Measurements from ENCODE around the gene ARHGEF25. TPM values are rescaled to one million over a fixed set of nuclear protein-coding genes. Genes with fewer than 3 reads are reported as not detected.
A peak's percentile ranks its signal among the peaks of the same experiment; 100 is the strongest.
"Not testable (repeated sequence)": the region's sequence is repeated elsewhere in the genome, so short reads cannot be mapped to it uniquely, and the experiment has no call there.

Gene ARHGEF25
- total RNA-seq = 1 to 10 TPM; 1.9 to 3.3 (median 2.4) TPM

DNA sequence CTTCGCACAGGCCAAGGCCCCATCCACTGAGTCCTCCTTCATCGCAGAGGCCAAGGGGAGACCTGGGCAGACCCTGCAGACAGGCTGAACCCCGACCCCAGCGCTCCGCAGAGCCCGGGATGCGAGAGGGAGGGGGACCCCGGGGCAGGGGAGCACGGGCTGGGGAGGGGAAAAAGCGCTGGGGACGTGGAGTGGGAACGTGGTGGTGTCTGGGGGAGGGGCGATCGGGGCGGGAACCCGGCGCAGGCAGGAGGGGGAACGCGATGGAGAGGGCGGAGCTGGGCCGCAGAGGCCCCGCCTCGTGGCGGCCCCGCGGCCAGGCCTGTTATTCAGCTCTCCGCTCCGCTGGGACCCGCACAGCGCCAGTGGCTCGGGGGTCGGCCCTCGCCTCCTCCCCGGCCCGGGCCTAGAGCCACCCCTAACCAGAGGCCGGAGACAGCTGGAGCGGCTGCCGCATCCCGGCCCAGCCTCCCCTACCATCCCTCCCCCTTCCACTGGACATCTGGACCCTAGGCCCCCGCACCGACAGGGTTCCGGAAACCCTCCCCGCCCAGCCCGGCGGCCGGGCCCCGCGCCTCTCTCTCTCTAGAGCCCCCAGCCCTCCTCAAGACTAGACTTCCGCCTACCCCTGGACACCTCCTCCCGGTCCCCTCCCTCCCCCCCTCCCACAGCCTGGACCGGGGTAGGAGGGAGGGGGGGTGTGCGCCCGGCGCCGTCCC is at the start of gene ARHGEF25:
Gene ARHGEF25 (plus strand): TSS at position 328 of the 719 bp plus-strand sequence. CDS start 460 bp downstream, outside the sequence.
- H3K4me3 ChIP-seq = peak within 1 kb of the TSS; percentile 54 to 65 (median 60)
- peaks cover 0 to 18% of the 10 kb centered on the region in 2 donors for H3K4me1 ChIP-seq
- H3K27me3 ChIP-seq = peaks cover 21 to 64% (median 45%) of the 10 kb centered on the region in 3 donors
- no peaks in the 10 kb centered on the region for H3K9me3 ChIP-seq
- TF ChIP-seq, protein P1, sequence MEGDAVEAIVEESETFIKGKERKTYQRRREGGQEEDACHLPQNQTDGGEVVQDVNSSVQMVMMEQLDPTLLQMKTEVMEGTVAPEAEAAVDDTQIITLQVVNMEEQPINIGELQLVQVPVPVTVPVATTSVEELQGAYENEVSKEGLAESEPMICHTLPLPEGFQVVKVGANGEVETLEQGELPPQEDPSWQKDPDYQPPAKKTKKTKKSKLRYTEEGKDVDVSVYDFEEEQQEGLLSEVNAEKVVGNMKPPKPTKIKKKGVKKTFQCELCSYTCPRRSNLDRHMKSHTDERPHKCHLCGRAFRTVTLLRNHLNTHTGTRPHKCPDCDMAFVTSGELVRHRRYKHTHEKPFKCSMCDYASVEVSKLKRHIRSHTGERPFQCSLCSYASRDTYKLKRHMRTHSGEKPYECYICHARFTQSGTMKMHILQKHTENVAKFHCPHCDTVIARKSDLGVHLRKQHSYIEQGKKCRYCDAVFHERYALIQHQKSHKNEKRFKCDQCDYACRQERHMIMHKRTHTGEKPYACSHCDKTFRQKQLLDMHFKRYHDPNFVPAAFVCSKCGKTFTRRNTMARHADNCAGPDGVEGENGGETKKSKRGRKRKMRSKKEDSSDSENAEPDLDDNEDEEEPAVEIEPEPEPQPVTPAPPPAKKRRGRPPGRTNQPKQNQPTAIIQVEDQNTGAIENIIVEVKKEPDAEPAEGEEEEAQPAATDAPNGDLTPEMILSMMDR (IDR thresholded peaks at IDR 0.05 in 4 of 5, conservative IDR thresholded peaks at IDR 0.05 in 1 of 5) = no peak
- peak; percentile 32 to 36 for TF ChIP-seq POLR2A (IDR thresholded peaks at IDR 0.05)
- in situ Hi-C loops (cut with MboI; ENCODE audit: low sequenced_read_pairs in 4 of 4) = no loop called here
- DNase-seq (no peak), ATAC-seq (peak; percentile 55 to 65)
- intact Hi-C loops (cut with DNase I; ENCODE audit: low total_unique reads) = no loop called here
- H3K36me3 ChIP-seq = no peaks in the 10 kb centered on the region
- peak within 1 kb of the TSS; percentile 58 to 76 (median 72) for H3K27ac ChIP-seq

DNA sequence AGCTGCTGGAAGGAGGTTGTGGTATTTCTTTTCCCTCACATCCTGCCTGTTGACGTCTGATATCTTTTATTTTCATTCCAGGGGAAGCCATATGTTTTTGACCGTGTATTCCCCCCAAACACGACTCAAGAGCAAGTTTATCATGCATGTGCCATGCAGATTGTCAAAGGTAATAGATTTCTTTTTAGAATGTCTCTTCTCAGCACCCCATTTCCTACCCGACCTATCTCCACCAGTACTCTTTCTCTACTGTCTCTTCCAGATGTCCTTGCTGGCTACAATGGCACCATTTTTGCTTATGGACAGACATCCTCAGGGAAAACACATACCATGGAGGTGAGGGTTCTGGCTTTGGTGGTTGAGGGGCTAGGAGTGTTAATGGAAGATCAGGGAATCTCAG is 47.9 kb upstream of the ARHGEF25 start:
- no peaks in the 10 kb centered on the region for H3K4me1 ChIP-seq
- H3K27ac ChIP-seq = no peak overlapping the region
- TF ChIP-seq, protein P1 (IDR thresholded peaks at IDR 0.05 in 4 of 5, conservative IDR thresholded peaks at IDR 0.05 in 1 of 5) = no peak
- TF ChIP-seq POLR2A (IDR thresholded peaks at IDR 0.05) = no peak
- in situ Hi-C loops (cut with MboI; ENCODE audit: low sequenced_read_pairs in 4 of 4) (no loop called here), intact Hi-C loops (cut with DNase I; ENCODE audit: low total_unique reads) (no loop called here)
- DNase-seq (no peak), ATAC-seq (no peak)
- H3K4me3 ChIP-seq = no peak overlapping the region
- peaks cover 0 to 14% (median 3%) of the 10 kb centered on the region in 3 donors for H3K27me3 ChIP-seq
- no peaks in the 10 kb centered on the region for H3K9me3 ChIP-seq
- no peaks in the 10 kb centered on the region for H3K36me3 ChIP-seq

DNA sequence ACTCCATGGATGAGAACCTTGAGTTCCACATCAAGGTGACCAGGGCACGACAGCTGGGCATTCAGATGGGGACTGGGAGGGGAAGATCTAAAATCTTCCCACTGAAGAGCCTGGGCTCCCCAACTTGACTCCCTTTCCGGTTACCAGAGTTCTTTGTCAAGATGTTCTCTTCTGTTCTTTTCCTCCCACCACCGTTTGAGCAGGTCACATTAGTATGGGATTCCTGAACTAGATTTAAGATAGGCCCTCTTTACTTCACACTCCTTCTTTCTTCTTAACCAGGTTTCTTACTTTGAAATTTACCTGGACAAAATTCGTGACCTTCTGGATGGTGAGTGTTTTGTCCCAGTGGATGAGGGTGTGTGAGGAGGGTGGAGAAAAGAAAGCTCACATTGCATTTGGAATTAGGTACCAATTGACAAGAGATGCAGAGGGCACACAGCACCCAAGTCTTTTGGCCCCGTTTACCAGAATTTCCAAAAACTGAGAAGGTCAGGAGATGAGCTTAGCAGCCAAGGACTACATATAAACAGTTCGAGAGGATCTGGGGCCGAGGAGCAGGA is 47.0 kb upstream of the ARHGEF25 start:
- Histone ChIP-seq H3K9me3 (no peaks in the 10 kb centered on the region), H3K4me3 (no peak overlapping the region), H3K36me3 (no peaks in the 10 kb centered on the region), H3K4me1 (no peaks in the 10 kb centered on the region), H3K27me3 (peaks cover 0 to 14% (median 3%) of the 10 kb centered on the region in 3 donors), H3K27ac (no peak overlapping the region)
- TF ChIP-seq, protein P1 (IDR thresholded peaks at IDR 0.05 in 4 of 5, conservative IDR thresholded peaks at IDR 0.05 in 1 of 5) = no peak
- no peak for TF ChIP-seq POLR2A (IDR thresholded peaks at IDR 0.05)
- ATAC-seq = no peak
- no peak for DNase-seq
- intact Hi-C loops (cut with DNase I; ENCODE audit: low total_unique reads) = no loop called here
- in situ Hi-C loops (cut with MboI; ENCODE audit: low sequenced_read_pairs in 4 of 4) = no loop called here

DNA sequence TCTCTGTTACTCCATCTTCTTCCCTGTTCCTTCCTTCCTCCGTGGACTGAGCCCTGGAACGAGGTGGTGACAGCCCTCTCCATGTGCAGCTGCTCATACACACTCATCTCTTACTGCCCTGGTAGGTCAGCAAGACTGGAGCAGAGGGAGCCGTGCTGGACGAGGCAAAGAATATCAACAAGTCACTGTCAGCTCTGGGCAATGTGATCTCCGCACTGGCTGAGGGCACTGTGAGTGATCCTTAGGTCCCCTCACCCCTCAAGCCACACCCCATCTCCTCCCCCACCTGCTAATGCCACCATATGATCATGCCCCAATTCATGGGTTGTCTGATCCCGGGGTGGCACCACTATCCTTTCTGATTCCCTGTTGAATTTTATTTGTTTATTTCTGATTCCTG is 42.4 kb upstream of the ARHGEF25 start:
- no peak overlapping the region for H3K4me3 ChIP-seq
- TF ChIP-seq POLR2A (IDR thresholded peaks at IDR 0.05) = no peak
- DNase-seq (no peak), ATAC-seq (no peak)
- H3K27ac ChIP-seq = no peak overlapping the region
- intact Hi-C loops (cut with DNase I; ENCODE audit: low total_unique reads) (no loop called here), in situ Hi-C loops (cut with MboI; ENCODE audit: low sequenced_read_pairs in 4 of 4) (no loop called here)
- no peaks in the 10 kb centered on the region for H3K4me1 ChIP-seq
- no peaks in the 10 kb centered on the region for H3K9me3 ChIP-seq
- H3K36me3 ChIP-seq = no peaks in the 10 kb centered on the region
- H3K27me3 ChIP-seq = peaks cover 0 to 8% (median 3%) of the 10 kb centered on the region in 3 donors

DNA sequence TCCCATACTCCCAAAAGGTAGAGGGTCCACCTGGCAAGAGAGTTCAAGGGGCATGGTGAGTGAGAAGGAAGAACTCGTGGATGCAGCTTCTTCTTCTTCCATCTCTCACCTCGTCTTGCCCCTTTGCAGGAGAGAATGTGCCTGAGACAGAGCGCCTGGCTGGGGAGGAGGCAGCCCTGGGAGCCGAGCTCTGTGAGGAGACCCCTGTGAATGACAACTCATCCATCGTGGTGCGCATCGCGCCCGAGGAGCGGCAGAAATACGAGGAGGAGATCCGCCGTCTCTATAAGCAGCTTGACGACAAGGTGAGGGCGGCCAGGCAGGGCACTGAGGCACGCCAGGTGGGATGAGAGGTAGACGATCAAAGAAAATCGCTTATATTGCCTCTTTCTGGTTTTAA is 41.4 kb upstream of the ARHGEF25 start:
- no peaks in the 10 kb centered on the region for H3K4me1 ChIP-seq
- ATAC-seq (no peak), DNase-seq (no peak)
- TF ChIP-seq, protein P1 (IDR thresholded peaks at IDR 0.05 in 4 of 5, conservative IDR thresholded peaks at IDR 0.05 in 1 of 5) = no peak
- no peak for TF ChIP-seq POLR2A (IDR thresholded peaks at IDR 0.05)
- in situ Hi-C loops (cut with MboI; ENCODE audit: low sequenced_read_pairs in 4 of 4) = loop anchor here in 1 of 4 donors (10.0 kb wide), 1 partner anchor 55 kb away; no protein-coding TSS in a partner anchor
- no peak overlapping the region for H3K27ac ChIP-seq
- intact Hi-C loops (cut with DNase I; ENCODE audit: low total_unique reads) = no loop called here
- no peak overlapping the region for H3K4me3 ChIP-seq
- no peaks in the 10 kb centered on the region for H3K36me3 ChIP-seq
- H3K27me3 ChIP-seq = peaks cover 0 to 7% (median 3%) of the 10 kb centered on the region in 3 donors
- no peaks in the 10 kb centered on the region for H3K9me3 ChIP-seq

DNA sequence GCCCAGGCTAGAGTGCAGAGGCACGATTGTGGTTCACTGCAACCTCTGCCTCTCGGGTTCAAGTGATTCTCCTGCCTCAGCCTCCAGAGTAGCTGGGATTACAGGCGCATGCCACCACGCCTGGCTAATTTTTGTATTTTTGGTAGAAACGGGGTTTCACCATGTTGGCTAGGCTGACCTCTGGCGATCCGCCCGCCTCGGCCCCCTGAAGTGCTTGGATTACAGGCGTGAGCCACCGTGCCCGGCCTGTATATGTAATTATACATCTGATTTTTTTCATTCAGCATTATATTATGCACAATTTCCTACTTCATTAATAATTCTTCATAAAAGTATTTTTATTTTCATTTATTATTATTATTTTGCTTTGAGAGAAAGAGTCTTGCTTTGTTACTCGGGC is 40.8 kb upstream of the ARHGEF25 start:
- in situ Hi-C loops (cut with MboI; ENCODE audit: low sequenced_read_pairs in 4 of 4) = loop anchor here in 1 of 4 donors (10.0 kb wide), 1 partner anchor 54 kb away; no protein-coding TSS in a partner anchor
- H3K4me3 ChIP-seq; H3K27ac ChIP-seq; H3K4me1 ChIP-seq; H3K36me3 ChIP-seq; H3K9me3 ChIP-seq; ATAC-seq; H3K27me3 ChIP-seq; intact Hi-C loops (cut with DNase I; ENCODE audit: low total_unique reads); DNase-seq: not testable (repeated sequence)
